GM10847 (cell line): ENCODE measurements around the gene SLC25A29.

Experiments used
- POLR2A ChIP-seq: IDR thresholded peaks from 2 replicates; pipeline ENCODE4 v1.6.1; 2011; ENCODE audit not compliant: insufficient read length; ENCODE audit errors: extremely low read depth

Gene SLC25A29

DNA sequence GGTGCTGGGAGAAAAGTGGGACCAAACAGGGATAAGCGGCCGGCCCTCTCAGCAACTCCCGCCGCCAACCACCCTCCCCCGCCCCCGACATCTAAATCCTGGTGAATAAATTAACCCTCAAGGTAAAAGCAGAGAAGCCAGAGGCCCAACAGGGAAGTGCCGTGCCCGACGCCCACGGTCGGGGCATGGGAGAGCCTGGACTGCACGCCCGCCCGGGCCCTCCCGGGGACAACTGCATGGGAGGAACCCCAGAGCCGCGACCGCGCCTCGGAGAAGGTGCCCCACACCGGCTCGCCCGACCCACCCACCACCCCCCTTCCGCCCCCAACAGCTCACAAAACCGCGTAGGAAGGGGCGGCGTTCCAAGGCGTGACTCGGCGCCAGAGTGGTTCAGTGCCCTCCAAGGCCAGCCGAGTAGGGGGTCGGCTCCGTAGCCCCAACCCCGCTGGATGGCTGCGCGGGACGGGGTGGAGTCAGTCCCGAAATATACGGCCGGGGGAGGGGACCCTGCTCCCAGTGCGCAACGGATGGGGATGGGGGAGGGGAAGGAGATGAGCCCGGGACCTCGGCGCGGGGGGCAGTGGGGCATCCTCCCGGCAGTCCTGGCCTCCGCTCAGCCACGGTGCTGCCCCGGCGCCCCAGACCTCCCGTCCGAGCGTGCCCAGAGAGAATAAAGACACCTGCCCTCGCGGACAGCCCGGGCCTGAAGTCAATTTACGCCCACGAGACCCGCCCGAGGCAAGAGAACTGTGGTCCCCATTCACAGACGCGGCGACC lies 732 bp downstream of the SLC25A29 start:
- TF ChIP-seq POLR2A, result no peak

DNA sequence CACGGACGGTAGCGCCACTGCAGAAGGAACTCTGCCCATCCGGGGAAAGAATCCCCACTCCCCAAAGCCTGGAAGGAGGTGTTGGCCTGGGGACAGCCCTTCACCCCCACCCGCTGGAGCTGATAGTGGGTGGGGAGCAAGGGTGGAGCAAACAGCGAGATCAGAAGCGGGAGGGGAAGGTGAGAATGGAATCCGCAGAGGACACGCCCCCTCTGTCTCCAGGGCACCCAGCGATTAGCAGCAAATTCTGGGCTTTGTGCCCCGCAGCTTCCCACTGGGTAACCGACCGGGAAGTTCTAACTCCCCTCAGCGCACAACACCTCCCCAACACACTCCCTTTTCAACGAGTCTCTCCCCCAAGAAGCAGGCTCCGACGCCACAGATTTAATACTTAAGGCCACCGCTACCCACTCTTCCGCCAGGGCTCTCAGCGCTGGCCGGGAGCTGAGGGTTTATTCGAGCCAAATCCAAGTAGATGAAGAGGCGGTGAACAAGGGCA lies 1.4 kb downstream of the SLC25A29 start:
- TF ChIP-seq POLR2A, result no peak

DNA sequence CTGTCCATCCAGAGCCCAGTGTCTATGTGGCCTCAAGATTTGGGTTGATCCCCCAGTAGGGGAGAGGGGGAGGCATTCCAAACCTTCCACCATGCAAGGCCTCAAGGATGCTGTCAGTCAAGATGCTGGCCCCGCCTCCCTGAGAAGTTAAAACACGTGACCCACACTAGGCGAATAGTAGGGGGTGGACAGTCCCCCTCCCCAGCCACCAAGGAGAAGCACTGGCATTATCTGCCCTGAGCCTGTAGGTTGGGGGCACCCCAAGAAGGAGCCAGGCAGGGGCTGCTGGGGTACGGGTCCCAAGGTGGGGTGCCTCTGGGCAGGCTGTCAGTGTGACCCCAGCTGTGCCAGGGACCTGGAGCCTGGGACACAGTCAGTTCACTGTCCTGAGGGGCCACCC lies 2.3 kb downstream of the SLC25A29 start:
- TF ChIP-seq POLR2A, result no peak

DNA sequence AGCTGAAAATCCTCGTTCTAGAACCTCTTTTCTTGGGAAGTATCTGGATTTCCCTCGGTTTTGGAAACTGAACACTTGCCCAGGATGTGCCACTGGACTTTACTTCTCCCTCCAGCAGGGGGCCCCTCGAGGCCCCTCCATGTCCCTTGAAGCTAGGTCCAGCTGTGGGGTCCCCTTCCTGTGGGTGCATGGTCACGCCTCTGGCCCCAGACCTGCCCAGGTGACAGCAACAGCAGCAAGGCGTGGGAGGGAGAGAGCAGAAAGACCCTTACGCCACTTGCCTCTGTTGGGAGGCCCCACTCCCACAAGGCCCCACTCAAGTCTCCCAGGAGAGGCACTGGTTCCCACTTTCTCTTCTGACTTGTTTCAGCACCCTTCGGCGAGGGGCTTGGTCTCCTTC lies 3.1 kb downstream of the SLC25A29 start:
- TF ChIP-seq POLR2A, result no peak

DNA sequence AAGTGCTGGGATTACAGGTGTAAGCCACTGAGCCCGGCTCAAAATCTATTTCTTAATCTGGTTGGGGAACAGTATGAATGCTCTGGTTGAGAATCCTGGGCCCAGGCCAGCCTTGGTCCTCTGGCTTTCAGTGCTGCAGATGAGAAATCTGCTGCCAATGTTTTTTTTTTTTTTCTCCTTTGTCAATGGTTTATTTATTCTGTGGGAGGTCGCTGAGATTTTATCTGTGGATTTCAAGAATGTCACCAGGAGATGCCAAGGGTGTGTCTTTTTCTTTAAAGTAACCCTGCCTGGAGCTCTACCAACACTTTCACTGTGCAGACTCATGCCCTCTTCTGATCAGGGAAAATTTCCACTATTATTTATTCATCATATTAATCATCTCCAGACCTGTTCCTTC lies 3.6 kb downstream of the SLC25A29 start:
- no peak for TF ChIP-seq POLR2A

DNA sequence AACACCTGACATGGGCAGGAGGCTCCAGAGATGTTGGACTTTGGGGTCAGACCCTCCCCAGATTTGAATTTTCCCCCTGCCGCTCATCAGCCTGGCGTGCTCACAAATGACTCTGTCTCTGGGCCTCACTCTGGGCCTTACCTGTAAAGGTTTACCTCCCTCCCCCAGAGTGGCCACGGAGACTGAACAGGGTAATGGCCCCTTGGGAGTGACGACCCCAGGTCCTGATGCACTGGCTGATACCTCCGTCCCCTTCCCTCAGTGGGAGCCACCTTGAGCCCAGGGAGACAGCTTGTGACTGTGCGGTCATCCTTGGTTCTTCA lies 7.0 kb downstream of the SLC25A29 start:
- no peak for TF ChIP-seq POLR2A

DNA sequence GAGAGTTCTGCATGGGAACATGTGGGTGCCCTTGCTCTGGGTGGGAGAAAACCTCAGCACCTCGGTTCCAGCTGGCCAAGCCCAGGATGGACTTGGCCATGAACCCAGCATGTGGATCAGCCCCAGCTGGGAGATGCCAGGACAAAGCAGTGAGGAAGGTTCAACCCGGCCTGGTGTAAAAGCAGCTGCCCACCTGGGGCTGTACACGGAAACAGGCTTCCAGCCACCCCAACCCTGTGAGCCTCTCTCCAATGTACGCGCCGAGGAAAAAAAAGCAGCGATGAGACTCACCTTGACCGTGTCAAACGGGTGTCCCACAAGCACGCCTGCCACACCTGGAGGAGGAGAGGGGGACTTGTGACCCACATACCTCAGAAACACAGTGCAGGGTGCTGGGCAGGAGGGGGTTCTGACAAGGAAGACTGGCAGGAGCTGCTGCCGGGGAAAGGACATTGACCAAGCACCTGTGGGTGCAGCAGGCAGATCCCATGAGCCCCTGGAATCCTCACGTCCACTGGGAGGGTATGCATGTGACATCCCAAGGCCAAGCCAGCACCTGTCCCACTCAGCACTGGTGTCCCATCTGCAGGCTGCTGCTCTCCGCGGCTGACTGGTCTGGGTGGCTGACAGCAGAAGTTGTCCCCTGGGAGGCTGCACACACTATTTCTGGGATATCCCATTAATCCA lies 7.5 kb downstream of the SLC25A29 start:
- TF ChIP-seq POLR2A, result no peak

DNA sequence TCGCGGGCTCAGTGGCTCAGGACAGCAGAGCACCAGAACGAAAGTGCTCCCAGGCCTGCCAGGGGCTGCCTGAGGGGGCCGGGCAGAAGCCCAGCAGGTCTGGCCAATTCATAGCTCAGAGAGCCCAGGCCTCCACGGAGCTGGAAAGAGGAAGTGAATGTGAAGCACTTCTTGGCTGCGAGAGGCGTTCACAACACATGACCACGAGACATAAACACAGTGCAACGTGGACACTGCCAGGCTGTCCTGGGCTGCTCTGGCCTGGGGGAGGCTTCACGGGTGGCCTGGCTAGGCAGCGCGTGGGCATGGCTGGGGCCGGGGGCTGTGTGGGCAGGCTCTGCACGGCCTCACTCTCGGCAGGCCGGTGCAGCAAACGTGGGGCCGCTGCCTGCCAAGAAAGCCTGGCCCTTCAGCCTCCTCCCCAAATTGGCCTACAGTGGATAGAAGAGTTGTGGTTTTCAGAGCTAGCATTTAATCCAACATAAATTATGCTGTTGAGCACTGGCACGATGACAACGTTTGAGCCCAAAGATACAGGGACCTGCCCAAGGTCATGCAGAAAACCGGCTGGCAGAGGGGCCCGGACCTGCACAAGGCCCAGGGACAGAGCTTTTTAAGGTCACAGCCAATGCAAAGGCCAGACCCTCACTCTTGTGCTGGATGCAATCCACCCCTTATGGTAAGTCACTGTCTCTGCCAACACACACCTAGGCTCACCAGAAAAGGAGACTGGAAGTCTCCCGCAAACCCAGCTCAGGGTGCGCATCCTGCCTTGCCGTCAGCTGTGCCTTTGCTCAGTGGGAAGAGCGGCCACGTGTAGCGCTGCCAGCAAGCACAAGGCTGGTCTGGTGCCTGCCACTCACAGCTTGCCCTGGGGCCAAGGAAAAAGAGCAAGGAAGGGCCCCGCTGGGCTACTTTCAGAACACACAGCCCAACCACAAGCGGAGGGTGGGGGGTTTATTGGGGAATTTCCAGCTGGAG lies 8.6 kb downstream of the SLC25A29 start:
- TF ChIP-seq POLR2A, result no peak

DNA sequence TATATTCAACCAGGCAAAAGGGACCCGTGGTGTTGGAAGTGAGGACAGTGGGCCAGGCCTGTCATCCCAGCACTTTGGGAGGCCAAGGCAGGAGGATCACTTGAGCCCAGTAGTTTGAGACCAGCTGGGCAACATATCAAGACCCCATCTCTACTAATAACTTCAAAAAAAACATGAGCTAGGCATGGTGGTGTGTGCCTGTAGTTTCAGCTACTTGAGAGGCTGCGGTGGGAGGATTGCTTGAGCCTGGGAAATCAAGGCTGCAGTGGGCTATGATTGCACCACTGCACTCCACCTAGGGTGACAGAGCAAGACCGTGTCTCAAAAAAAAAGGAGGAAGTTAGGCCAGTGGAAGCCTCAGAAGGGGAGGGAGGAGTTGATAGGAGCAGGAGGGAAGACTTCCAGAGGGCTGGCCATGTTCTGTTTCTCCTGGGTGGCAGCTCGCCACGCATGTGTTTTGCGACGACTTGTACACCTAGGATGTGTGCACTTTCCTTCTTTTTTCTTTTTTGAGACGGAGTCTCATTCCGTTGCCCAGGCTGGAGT lies 10.1 kb downstream of the SLC25A29 start:
- TF ChIP-seq POLR2A, result no peak

DNA sequence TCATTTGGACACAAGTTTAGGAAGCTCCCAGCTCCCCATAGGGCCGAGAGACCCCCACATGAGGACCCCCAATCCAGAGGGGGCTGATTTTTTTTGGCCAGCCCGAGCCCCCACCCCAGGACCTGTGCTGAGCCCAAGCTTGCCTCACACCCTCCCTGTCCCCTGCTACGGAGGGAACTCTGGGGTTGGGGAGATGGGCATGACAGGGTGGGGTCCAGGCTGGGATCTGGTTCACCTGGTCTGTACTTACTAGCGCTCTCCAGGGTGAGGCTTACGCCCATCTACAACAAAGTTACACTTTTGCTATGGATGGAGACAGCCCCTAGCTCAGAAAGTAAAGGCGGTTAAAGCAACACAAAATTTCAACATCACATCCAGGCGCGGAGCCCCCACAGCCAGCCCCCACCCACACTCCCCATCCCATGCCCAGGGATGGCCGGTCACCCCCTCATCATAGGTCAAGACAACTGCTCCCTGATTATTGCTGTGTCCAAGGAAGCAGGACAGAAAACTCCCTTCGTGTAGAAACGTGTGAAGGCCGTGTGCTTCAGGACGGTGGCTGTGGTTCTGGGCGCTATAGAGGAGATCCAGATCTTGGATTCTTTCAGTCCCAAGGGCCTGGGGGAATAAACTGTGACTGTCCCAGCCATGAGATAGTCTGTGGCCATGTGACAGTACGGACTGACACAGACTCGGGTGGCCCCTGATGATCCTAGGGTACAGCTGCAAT lies 10.7 kb downstream of the SLC25A29 start:
- no peak for TF ChIP-seq POLR2A

DNA sequence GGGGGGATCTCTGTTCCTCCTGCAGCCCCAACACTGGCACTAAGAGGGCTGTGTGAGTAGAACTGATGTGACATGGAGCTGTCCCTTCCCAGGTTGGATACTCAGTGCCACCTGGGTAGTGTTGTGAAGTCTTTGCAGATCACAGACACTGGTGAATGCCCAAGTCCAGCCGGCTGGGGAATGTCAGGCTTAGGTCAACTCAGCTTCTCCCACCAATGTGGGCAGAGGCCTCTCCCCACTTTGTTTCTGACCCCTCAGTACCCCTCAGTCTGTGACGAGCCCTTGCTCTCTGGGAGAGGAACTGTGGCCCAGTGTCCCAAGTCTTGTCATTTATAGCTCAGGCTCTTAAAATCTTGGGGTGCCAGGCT lies 11.3 kb downstream of the SLC25A29 start:
- no peak for TF ChIP-seq POLR2A

DNA sequence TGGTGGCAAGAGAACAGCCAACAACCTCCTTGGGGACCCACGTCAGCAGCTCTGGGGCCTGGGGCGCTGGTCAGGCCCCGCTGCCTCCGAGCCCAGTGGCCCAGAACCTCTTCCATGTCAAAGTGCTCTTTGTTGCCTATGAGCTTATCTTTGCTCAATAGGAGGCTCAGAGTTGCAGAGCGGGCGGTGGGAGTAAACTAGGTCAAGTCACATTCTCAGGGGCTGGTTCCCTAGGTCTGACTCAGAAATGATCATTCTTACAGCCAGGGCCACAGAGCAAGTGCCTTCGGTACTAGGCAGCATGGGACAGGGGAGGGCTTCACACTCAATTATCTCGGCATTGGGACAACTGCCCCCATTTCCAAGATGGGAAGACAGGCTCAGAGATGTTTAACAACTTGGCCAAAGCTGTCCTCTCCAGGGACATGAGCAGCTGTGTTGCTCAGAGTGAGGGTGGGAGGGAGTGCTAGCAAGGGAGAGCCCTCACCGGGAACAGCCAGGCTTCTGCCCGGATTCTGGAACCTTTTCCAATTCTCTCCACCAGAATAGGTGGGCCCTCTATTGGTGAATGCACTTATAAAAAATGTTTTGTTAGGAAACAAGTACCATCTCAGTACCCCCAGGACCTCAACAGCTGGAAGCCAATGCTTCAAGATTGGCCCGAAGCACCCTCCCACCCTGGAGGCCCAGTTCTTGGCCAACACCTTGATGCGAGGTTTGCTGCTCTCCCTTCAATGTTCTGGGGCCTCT lies 11.9 kb downstream of the SLC25A29 start:
- TF ChIP-seq POLR2A, result no peak

DNA sequence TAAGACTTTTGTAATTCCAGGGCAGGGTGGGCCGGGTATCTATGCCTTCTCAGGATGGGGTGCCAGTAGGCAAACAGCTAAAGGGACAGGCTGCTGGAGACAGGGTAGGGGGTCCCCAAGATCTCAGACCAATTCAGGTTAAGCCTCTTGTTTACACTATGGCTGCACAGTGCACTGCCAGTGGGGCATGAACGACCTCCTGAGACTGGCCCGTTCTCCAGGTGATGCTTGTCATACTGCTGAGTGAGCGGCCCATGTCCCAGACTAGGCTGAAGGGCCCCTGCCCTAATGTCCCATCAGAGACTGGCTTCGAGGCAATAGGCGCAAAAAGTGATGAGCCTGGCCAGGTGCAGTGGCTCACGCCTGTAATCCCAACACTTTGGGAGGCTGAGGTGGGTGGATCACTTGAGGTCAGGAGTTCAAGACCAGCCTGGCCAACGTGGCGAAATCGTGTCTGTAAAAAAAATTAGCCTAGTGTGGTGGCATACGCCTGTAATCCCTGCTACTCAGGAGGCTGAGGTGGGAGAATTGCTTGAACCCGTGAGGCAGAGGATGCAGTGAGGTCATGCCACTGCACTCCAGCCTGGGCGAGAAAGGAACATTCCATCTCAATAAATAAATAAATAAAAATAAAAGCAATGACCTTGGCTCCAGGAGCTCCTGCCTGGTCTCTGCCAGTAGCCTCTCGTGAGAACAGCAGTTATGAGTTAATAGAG lies 12.6 kb downstream of the SLC25A29 start:
- no peak for TF ChIP-seq POLR2A
